GM12878 (cell line): Measurements from ENCODE around the gene KLHL8. TPM values are rescaled to one million over a fixed set of nuclear protein-coding genes. Genes with fewer than 3 reads are reported as not detected.

Experiments used
- ATAC-seq: fragments of 200-7000 bp; cut with Tn5 transposase; 3 replicates; pipeline ENCODE4 v1.9.1; 2020; ENCODE audit warnings: mild to moderate bottlenecking, moderate library complexity
- BruUV-seq: library from RNA; stranded (reverse); fragments of 400-500 nt; replicated peaks from 2 replicates; lab custom pipeline; 2021; lab: Mats Ljungman, UMichigan
- CTCF ChIA-PET: fragments of 300-600 bp; sonication (Branson Sonifier 250); formaldehyde crosslinking; extraction: SDS; loops from one replicate; lab custom pipeline; 2021; ENCODE audit warnings: inconsistent platforms; lab: Yijun Ruan, JAX
- POLR2A ChIA-PET: fragments of 350-600 bp; formaldehyde crosslinking; extraction: SDS; loops from one replicate; lab custom pipeline; 2021; ENCODE audit warnings: inconsistent platforms; lab: Charles Lee
- RAD21 ChIA-PET: fragments of 300-600 bp; sonication (Branson Sonifier 250); formaldehyde crosslinking; loops from one replicate; lab custom pipeline; 2023; ENCODE audit warnings: antibody characterized with exemption; ENCODE audit not compliant: unreplicated experiment; lab: Charles Lee
- SMC1A ChIA-PET: fragments of 300-600 bp; sonication (Branson Sonifier 250); formaldehyde crosslinking; loops from one replicate; lab custom pipeline; 2023; ENCODE audit not compliant: unreplicated experiment, uncharacterized antibody; lab: Charles Lee
- DNase-seq: peaks from one replicate; pipeline ENCODE4 v3.0.0-alpha.2; 2011; ENCODE audit warnings: low read depth, low spot score
- FAIRE-seq: peaks from 3 replicates; lab custom pipeline; 2011; peaks lifted over from hg19 to GRCh38; lab: Jason Lieb, UNC
- H2AFZ ChIP-seq: 2 replicates; pipeline ENCODE4 v1.6.0; 2011; ENCODE audit warnings: low read depth, low read length, control low read depth; ENCODE audit not compliant: control insufficient read depth
- H3K27ac ChIP-seq: 2 replicates; pipeline ENCODE4 v1.5.1; 2011; ENCODE audit warnings: control low read depth; ENCODE audit not compliant: control insufficient read depth, insufficient read depth
- H3K27me3 ChIP-seq, 2 experiments: replicated peaks in 1 of 2; 2 replicates each; pipeline versions ENCODE4 v1.6.0 to v1.6.1; 2011; ENCODE audit warnings: low read length in 1 of 2; ENCODE audit not compliant: control insufficient read depth in 2 of 2, insufficient read depth in 2 of 2
- H3K36me3 ChIP-seq, 2 experiments: 2 replicates each; pipeline ENCODE4 v1.5.1; 2011; ENCODE audit warnings: low read length in 1 of 2; ENCODE audit not compliant: control insufficient read depth in 2 of 2, insufficient read depth in 2 of 2
- H3K4me1 ChIP-seq: 2 replicates; pipeline ENCODE4 v1.6.1; 2011; ENCODE audit warnings: mild to moderate bottlenecking, low read length, moderate library complexity, mixed read lengths; ENCODE audit not compliant: control insufficient read depth, insufficient read depth
- H3K4me2 ChIP-seq: 2 replicates; pipeline ENCODE4 v1.6.0; 2011; ENCODE audit warnings: control low read depth; ENCODE audit not compliant: control insufficient read depth, insufficient read depth
- H3K4me3 ChIP-seq: fragments of 200-600 bp; sonication (generic); 2 replicates; pipeline ENCODE4 v1.5.1; 2016
- H3K79me2 ChIP-seq: 2 replicates; pipeline ENCODE4 v1.6.0; 2011; ENCODE audit warnings: low read length; ENCODE audit not compliant: control insufficient read depth, insufficient read depth
- H3K9ac ChIP-seq: 2 replicates; pipeline ENCODE4 v1.8.0; 2011; ENCODE audit warnings: low read length, control low read depth, mixed read lengths; ENCODE audit not compliant: control insufficient read depth, insufficient read depth
- H3K9me3 ChIP-seq: replicated peaks from 3 replicates; pipeline ENCODE4 v1.5.1; 2011; ENCODE audit warnings: mild to moderate bottlenecking, low read length; ENCODE audit not compliant: control insufficient read depth, insufficient read depth
- H4K20me1 ChIP-seq: 2 replicates; pipeline ENCODE4 v1.6.0; 2011; ENCODE audit not compliant: control insufficient read depth, insufficient read depth
- ASH2L ChIP-seq: fragments of 300-600, 200-600 bp; sonication (generic); IDR thresholded peaks from 2 replicates; pipeline ENCODE4 v1.6.1; 2017; ENCODE audit warnings: low read depth, mild to moderate bottlenecking, borderline replicate concordance
- ATF7 ChIP-seq: fragments of 450-650 bp; IDR thresholded peaks from 2 replicates; pipeline ENCODE4 v1.6.1; 2016; ENCODE audit warnings: low read depth, mild to moderate bottlenecking
- CBFB ChIP-seq: IDR thresholded peaks from 2 replicates; pipeline ENCODE4 v1.6.1; 2016; ENCODE audit warnings: antibody characterized with exemption, low read depth
- JUNB ChIP-seq: IDR thresholded peaks from 2 replicates; pipeline ENCODE4 v1.6.1; 2016; ENCODE audit warnings: antibody characterized with exemption, mild to moderate bottlenecking
- MYC ChIP-seq: IDR thresholded peaks from 2 replicates; pipeline ENCODE4 v1.6.1; 2011; ENCODE audit warnings: mild to moderate bottlenecking, low read length, moderate library complexity, inconsistent platforms; ENCODE audit not compliant: insufficient read depth, insufficient replicate concordance, insufficient read length, severe bottlenecking
- NFIC ChIP-seq: IDR thresholded peaks from 2 replicates; pipeline ENCODE4 v1.6.1; 2012; ENCODE audit warnings: low read depth, mild to moderate bottlenecking, inconsistent platforms, low read length, moderate library complexity
- SIX5 ChIP-seq: IDR thresholded peaks from 2 replicates; pipeline ENCODE4 v1.6.1; 2011; ENCODE audit warnings: mild to moderate bottlenecking, low read depth, low read length, moderate library complexity; ENCODE audit not compliant: severe bottlenecking
- TBL1XR1 ChIP-seq: IDR thresholded peaks from 2 replicates; pipeline ENCODE4 v1.6.1; 2012; ENCODE audit warnings: low read depth, low read length, improper control_type of control experiment
- WGBS: methylation state at CpG from one replicate; pipeline ENCODE4 v1.1.6; 2016; ENCODE audit warnings: low lambda C conversion rate; ENCODE audit not compliant: insufficient replicate concordance, insufficient coverage; ENCODE audit errors: missing lambda C conversion rate; 5-methylcytosine and 5-hydroxymethylcytosine counted together
- in situ Hi-C: fragments of 300-500 bp; cut with MboI; formaldehyde crosslinking; loops from 9 replicates; pipeline ENCODE4 v1.14.3; 2018; ENCODE audit warnings: mixed read lengths
- intact Hi-C: fragments of 100-400 bp; cut with micrococcal nuclease; formaldehyde crosslinking; loops from one replicate; pipeline ENCODE4 v1.14.2; 2022; ENCODE audit not compliant: unreplicated experiment
- polyA plus RNA-seq, 11 experiments: library from polyadenylated mRNA; depleted of rRNA in 4 of 11; unstranded in 6 of 11; stranded (reverse) in 5 of 11; fragments of >200 nt; fragmentation: Nextera tagmentation in 4 of 11; fragmentation: Illumina TruSeq in 1 of 11; extraction: Ambion mirVana in 4 of 11; extraction: Trizol in 1 of 11; gene quantifications; 1 replicate in 1 of 11; 2 replicates in 10 of 11; pipeline versions ENCODE4 v1.2.1 to v1.2.3, GENCODE V29; 2011 to 2016; ENCODE audit warnings: inconsistent platforms in 2 of 11, missing spikeins in 2 of 11, low read depth in 1 of 11
- total RNA-seq, 4 experiments: library from RNA; depleted of rRNA in 3 of 4; stranded (reverse); fragments of >200 nt in 3 of 4; fragmentation: Illumina TruSeq in 1 of 4; extraction: Trizol in 1 of 4; gene quantifications; 2 replicates each; pipeline versions ENCODE4 v1.2.1 to v1.2.3, GENCODE V29; 2013 to 2021
- TF ChIP-seq, protein P1 (sequence below): fragments of 450-650 bp; IDR thresholded peaks from 2 replicates; pipeline ENCODE4 v1.6.1; 2016; ENCODE audit warnings: mild to moderate bottlenecking
- TF ChIP-seq, protein P2 (sequence below): fragments of 450-650 bp; IDR thresholded peaks from 2 replicates; pipeline ENCODE4 v1.6.1; 2017; ENCODE audit warnings: mild to moderate bottlenecking
- TF ChIP-seq, protein P3 (sequence below): fragments of 450-650 bp; formaldehyde crosslinking; IDR thresholded peaks from 2 replicates; pipeline ENCODE4 v1.4.0; 2020; ENCODE audit warnings: mild to moderate bottlenecking, moderate library complexity
- TF ChIP-seq, protein P4 (sequence below): IDR thresholded peaks from 2 replicates; pipeline ENCODE4 v1.6.1; 2011; ENCODE audit warnings: low read depth, low read length, improper control_type of control experiment, borderline replicate concordance
- TF ChIP-seq, protein P5 (sequence below): fragments of 450-650 bp; IDR thresholded peaks from 2 replicates; pipeline ENCODE4 v1.6.1; 2017; ENCODE audit warnings: low read depth, mild to moderate bottlenecking, moderate library complexity
- TF ChIP-seq, protein P6 (sequence below): fragments of 450-650 bp; IDR thresholded peaks from 2 replicates; pipeline ENCODE4 v1.6.1; 2017; ENCODE audit warnings: borderline replicate concordance

KLHL8 gene
- total and polyA plus RNA-seq, 10 of the 15 experiments (the other 5 are each of a cell fraction or from before 2014, with no cell fraction given), result 4.5 to 13.1 (median 9.0) TPM

DNA sequence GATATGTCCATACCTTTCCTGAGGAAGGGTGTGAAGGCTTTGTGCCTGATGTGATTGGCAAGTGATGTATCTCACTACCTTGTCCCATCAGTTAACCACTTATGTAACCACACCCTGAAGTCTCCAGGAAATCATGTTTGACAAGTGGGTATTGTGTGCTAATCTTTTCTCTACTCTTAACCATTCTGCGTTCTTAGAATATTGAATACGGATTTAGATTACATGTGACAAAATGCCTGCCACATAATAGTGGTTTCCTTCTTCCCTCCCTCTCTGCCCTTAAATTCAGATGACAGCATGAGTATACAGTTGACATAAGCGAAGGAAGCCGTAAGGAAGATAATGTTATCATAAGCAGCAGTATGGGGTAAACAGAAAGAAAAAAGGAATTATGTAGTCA lies 108.4 kb downstream of the KLHL8 start:
- H3K4me1 ChIP-seq, result no peaks in the 10 kb centered on the region
- intact Hi-C loops (no loop called here), in situ Hi-C loops (no loop called here)
- DNase-seq (no peak), ATAC-seq (no peak), FAIRE-seq (no peak)
- ChIA-PET SMC1A (no interaction called here), POLR2A (no interaction called here), RAD21 (no interaction called here), CTCF (no interaction called here)
- H3K79me2 ChIP-seq, result no peaks in the 10 kb centered on the region; the same call in 1 of the 2 replicates
- no peak overlapping the region for H3K4me2 ChIP-seq
- no peaks in the 10 kb centered on the region for H4K20me1 ChIP-seq
- no peak overlapping the region for H3K4me3 ChIP-seq
- no peaks in the 10 kb centered on the region; the same call in 2 of the 3 replicates for H3K9me3 ChIP-seq
- no TSS peak for BruUV-seq
- no peak overlapping the region for H3K27ac ChIP-seq
- H2AFZ ChIP-seq, result no peak overlapping the region
- H3K36me3 ChIP-seq, result peaks cover 15 to 41% of the 10 kb centered on the region in 2 experiments
- no peaks in the 10 kb centered on the region for H3K27me3 ChIP-seq
- WGBS, result 99% methylated on average over 4 of the region's 4 CpGs
- H3K9ac ChIP-seq, result no peak overlapping the region
- TF ChIP-seq MYC (no peak), TBL1XR1 (no peak), CBFB (no peak), NFIC (no peak), JUNB (no peak), ASH2L (no peak), ATF7 (no peak), SIX5 (no peak)
- TF ChIP-seq, protein P1, sequence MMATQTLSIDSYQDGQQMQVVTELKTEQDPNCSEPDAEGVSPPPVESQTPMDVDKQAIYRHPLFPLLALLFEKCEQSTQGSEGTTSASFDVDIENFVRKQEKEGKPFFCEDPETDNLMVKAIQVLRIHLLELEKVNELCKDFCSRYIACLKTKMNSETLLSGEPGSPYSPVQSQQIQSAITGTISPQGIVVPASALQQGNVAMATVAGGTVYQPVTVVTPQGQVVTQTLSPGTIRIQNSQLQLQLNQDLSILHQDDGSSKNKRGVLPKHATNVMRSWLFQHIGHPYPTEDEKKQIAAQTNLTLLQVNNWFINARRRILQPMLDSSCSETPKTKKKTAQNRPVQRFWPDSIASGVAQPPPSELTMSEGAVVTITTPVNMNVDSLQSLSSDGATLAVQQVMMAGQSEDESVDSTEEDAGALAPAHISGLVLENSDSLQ, result no peak
- TF ChIP-seq, protein P2, sequence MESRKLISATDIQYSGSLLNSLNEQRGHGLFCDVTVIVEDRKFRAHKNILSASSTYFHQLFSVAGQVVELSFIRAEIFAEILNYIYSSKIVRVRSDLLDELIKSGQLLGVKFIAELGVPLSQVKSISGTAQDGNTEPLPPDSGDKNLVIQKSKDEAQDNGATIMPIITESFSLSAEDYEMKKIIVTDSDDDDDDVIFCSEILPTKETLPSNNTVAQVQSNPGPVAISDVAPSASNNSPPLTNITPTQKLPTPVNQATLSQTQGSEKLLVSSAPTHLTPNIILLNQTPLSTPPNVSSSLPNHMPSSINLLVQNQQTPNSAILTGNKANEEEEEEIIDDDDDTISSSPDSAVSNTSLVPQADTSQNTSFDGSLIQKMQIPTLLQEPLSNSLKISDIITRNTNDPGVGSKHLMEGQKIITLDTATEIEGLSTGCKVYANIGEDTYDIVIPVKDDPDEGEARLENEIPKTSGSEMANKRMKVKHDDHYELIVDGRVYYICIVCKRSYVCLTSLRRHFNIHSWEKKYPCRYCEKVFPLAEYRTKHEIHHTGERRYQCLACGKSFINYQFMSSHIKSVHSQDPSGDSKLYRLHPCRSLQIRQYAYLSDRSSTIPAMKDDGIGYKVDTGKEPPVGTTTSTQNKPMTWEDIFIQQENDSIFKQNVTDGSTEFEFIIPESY, result no peak
- TF ChIP-seq, protein P3, sequence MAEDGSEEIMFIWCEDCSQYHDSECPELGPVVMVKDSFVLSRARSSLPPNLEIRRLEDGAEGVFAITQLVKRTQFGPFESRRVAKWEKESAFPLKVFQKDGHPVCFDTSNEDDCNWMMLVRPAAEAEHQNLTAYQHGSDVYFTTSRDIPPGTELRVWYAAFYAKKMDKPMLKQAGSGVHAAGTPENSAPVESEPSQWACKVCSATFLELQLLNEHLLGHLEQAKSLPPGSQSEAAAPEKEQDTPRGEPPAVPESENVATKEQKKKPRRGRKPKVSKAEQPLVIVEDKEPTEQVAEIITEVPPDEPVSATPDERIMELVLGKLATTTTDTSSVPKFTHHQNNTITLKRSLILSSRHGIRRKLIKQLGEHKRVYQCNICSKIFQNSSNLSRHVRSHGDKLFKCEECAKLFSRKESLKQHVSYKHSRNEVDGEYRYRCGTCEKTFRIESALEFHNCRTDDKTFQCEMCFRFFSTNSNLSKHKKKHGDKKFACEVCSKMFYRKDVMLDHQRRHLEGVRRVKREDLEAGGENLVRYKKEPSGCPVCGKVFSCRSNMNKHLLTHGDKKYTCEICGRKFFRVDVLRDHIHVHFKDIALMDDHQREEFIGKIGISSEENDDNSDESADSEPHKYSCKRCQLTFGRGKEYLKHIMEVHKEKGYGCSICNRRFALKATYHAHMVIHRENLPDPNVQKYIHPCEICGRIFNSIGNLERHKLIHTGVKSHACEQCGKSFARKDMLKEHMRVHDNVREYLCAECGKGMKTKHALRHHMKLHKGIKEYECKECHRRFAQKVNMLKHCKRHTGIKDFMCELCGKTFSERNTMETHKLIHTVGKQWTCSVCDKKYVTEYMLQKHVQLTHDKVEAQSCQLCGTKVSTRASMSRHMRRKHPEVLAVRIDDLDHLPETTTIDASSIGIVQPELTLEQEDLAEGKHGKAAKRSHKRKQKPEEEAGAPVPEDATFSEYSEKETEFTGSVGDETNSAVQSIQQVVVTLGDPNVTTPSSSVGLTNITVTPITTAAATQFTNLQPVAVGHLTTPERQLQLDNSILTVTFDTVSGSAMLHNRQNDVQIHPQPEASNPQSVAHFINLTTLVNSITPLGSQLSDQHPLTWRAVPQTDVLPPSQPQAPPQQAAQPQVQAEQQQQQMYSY (CRISPR knock-in tag), result no peak
- TF ChIP-seq, protein P4, sequence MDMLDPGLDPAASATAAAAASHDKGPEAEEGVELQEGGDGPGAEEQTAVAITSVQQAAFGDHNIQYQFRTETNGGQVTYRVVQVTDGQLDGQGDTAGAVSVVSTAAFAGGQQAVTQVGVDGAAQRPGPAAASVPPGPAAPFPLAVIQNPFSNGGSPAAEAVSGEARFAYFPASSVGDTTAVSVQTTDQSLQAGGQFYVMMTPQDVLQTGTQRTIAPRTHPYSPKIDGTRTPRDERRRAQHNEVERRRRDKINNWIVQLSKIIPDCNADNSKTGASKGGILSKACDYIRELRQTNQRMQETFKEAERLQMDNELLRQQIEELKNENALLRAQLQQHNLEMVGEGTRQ, result no peak
- TF ChIP-seq, protein P5, sequence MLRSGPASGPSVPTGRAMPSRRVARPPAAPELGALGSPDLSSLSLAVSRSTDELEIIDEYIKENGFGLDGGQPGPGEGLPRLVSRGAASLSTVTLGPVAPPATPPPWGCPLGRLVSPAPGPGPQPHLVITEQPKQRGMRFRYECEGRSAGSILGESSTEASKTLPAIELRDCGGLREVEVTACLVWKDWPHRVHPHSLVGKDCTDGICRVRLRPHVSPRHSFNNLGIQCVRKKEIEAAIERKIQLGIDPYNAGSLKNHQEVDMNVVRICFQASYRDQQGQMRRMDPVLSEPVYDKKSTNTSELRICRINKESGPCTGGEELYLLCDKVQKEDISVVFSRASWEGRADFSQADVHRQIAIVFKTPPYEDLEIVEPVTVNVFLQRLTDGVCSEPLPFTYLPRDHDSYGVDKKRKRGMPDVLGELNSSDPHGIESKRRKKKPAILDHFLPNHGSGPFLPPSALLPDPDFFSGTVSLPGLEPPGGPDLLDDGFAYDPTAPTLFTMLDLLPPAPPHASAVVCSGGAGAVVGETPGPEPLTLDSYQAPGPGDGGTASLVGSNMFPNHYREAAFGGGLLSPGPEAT, result no peak
- TF ChIP-seq, protein P6, sequence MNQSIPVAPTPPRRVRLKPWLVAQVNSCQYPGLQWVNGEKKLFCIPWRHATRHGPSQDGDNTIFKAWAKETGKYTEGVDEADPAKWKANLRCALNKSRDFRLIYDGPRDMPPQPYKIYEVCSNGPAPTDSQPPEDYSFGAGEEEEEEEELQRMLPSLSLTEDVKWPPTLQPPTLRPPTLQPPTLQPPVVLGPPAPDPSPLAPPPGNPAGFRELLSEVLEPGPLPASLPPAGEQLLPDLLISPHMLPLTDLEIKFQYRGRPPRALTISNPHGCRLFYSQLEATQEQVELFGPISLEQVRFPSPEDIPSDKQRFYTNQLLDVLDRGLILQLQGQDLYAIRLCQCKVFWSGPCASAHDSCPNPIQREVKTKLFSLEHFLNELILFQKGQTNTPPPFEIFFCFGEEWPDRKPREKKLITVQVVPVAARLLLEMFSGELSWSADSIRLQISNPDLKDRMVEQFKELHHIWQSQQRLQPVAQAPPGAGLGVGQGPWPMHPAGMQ, result no peak
